ENCODE data around the gene CHRM5.

Gene CHRM5

GRCh38 chr15:34001536-34001935 is 33.2 kb downstream of the CHRM5 start:
- no peak overlapping the region for H3K4me3 ChIP-seq (ENCODE audit: low read depth, low read length)
- DNase-seq (ENCODE audit: low read depth) = no peak
- TF ChIP-seq, protein P1, sequence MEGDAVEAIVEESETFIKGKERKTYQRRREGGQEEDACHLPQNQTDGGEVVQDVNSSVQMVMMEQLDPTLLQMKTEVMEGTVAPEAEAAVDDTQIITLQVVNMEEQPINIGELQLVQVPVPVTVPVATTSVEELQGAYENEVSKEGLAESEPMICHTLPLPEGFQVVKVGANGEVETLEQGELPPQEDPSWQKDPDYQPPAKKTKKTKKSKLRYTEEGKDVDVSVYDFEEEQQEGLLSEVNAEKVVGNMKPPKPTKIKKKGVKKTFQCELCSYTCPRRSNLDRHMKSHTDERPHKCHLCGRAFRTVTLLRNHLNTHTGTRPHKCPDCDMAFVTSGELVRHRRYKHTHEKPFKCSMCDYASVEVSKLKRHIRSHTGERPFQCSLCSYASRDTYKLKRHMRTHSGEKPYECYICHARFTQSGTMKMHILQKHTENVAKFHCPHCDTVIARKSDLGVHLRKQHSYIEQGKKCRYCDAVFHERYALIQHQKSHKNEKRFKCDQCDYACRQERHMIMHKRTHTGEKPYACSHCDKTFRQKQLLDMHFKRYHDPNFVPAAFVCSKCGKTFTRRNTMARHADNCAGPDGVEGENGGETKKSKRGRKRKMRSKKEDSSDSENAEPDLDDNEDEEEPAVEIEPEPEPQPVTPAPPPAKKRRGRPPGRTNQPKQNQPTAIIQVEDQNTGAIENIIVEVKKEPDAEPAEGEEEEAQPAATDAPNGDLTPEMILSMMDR (IDR thresholded peaks at IDR 0.05; ENCODE audit: insufficient read depth, low read depth, low read length, missing control alignments) = no peak

GRCh38 chr15:34006381-34006780 is 38.1 kb downstream of the CHRM5 start:
- no peak overlapping the region for H3K4me3 ChIP-seq (ENCODE audit: low read depth, low read length)
- TF ChIP-seq, protein P1 (IDR thresholded peaks at IDR 0.05; ENCODE audit: insufficient read depth, low read depth, low read length, missing control alignments) = no peak
- DNase-seq (ENCODE audit: low read depth) = no peak

GRCh38 chr15:34009656-34010055 is 41.4 kb downstream of the CHRM5 start:
- no peak overlapping the region for H3K4me3 ChIP-seq (ENCODE audit: low read depth, low read length)
- DNase-seq (ENCODE audit: low read depth) = no peak
- TF ChIP-seq, protein P1 (IDR thresholded peaks at IDR 0.05; ENCODE audit: insufficient read depth, low read depth, low read length, missing control alignments) = no peak

- H3K4me3 ChIP-seq (ENCODE audit: low read depth, low read length) = no peak overlapping the region
- no peak for DNase-seq (ENCODE audit: low read depth)
These were observed 42.6 kb downstream of the CHRM5 start for GRCh38 chr15:34010921-34011320.

DNA sequence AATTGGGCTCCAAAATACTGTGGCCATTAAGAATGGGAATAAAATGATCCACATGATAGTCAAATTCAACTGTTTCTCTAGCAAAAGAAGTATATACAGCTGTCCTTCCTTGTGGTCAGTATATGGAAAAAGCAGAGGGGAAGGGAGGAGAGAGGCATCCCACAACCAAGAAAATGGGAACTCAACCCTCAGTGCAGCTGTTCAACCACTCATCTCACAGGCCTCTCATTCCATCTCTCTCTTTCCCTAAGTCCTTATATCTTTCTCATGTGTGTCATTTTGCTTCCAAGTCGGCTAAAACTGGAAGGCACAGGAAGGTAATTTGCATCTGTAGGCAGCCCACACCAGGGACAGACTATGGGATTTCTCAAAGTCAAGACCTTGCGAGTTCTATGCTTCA is 43.2 kb downstream of the CHRM5 start:
- TF ChIP-seq, protein P1 (IDR thresholded peaks at IDR 0.05; ENCODE audit: insufficient read depth, low read depth, low read length, missing control alignments) = no peak
- DNase-seq (ENCODE audit: low read depth) = no peak
- H3K4me3 ChIP-seq (ENCODE audit: low read depth, low read length) = no peak overlapping the region

More at GRCh38 chr15:34010921-34011320, 42.6 kb downstream of the CHRM5 start:
- TF ChIP-seq, protein P1 (IDR thresholded peaks at IDR 0.05; ENCODE audit: insufficient read depth, low read depth, low read length, missing control alignments) = no peak

GRCh38 chr15:34012461-34013028 is 44.2 kb downstream of the CHRM5 start:
- H3K4me3 ChIP-seq (ENCODE audit: low read depth, low read length) = no peak overlapping the region
- TF ChIP-seq, protein P1 (IDR thresholded peaks at IDR 0.05; ENCODE audit: insufficient read depth, low read depth, low read length, missing control alignments) = no peak
- no peak for DNase-seq (ENCODE audit: low read depth)

- DNase-seq (ENCODE audit: low read depth) = no peak
- TF ChIP-seq, protein P1 (IDR thresholded peaks at IDR 0.05; ENCODE audit: insufficient read depth, low read depth, low read length, missing control alignments) = no peak
- no peak overlapping the region for H3K4me3 ChIP-seq (ENCODE audit: low read depth, low read length)
These were observed 45.4 kb downstream of the CHRM5 start for GRCh38 chr15:34013746-34014145.

Data from GM12865 (cell line).